ENCODE measurements around the gene DPY19L2.
"Not testable (repeated sequence)": the region's sequence is repeated elsewhere in the genome, so short reads cannot be mapped to it uniquely, and the experiment has no call there.

Gene DPY19L2

DNA sequence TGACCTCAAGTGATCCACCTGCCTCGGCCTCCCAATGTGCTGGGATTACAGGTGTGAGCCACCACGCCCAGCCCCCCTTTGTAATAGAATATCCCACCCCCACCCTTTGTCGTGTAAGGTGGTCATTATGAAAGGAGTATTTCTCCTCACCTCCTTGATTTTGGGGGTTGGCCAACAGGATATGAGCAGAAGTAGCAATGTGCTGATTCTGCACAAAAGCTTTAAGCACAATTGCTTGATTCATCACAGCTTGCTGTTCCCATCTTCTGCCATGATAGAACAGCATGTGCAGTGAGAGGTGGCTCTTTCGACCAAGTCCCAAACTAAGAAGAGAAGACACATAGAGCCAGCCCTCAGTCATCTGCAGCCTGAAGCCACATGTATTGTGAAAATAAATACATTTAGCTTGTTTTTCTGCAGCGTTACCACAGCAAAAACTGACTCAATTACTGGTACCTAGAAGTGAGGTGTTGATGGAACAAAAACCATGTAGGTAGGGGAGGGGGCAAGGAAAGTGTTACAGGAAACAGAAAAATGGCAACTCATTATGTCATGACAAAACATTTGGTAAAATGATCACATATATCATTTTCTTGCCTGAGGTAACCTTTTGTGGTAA, 122.9 kb downstream of the DPY19L2 start:
- not testable (repeated sequence) for H3K27ac ChIP-seq (replicated peaks); H3K4me3 ChIP-seq (replicated peaks; ENCODE audit: insufficient read depth, low read length); H3K27me3 ChIP-seq (ENCODE audit: insufficient read depth, poor library complexity, severe bottlenecking); DNase-seq (ENCODE audit: low read depth in 1 of 2, low spot score in 1 of 2)

GRCh38 chr12:63538656-63539055, 129.6 kb downstream of the DPY19L2 start:
- H3K4me3 ChIP-seq (replicated peaks; ENCODE audit: insufficient read depth, low read length); H3K27me3 ChIP-seq (ENCODE audit: insufficient read depth, poor library complexity, severe bottlenecking); H3K27ac ChIP-seq (replicated peaks); DNase-seq (ENCODE audit: low read depth in 1 of 2, low spot score in 1 of 2): not testable (repeated sequence)

DNA sequence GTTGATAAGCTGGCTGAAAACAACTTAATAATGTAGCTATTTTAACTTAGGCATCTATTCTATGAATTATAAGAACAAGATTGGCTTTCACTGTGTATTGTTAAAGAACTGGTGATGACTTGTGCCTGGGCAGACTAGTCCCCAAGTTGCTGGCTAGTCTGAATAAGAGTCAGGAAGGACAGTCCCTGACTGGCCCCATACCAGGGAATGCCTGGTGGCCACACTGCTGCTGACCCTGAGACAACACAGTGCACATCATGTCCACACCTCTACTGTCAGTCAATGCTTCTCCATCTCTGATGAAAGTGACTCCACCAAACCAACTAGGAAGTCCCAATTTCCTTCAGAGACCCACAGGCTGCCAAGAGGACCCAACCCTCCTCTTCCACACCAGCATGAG, 130.5 kb downstream of the DPY19L2 start:
- H3K4me3 ChIP-seq (replicated peaks; ENCODE audit: insufficient read depth, low read length); H3K27me3 ChIP-seq (ENCODE audit: insufficient read depth, poor library complexity, severe bottlenecking); DNase-seq (ENCODE audit: low read depth in 1 of 2, low spot score in 1 of 2); H3K27ac ChIP-seq (replicated peaks): not testable (repeated sequence)

- H3K27me3 ChIP-seq (ENCODE audit: insufficient read depth, poor library complexity, severe bottlenecking); H3K4me3 ChIP-seq (replicated peaks; ENCODE audit: insufficient read depth, low read length); H3K27ac ChIP-seq (replicated peaks); DNase-seq (ENCODE audit: low read depth in 1 of 2, low spot score in 1 of 2): not testable (repeated sequence)
Observed at GRCh38 chr12:63529641-63530040, 138.7 kb downstream of the DPY19L2 start.

- Histone ChIP-seq H3K27me3 (ENCODE audit: insufficient read depth, poor library complexity, severe bottlenecking) (no peaks in the 10 kb centered on the region), H3K27ac (replicated peaks) (no peak overlapping the region), H3K4me3 (replicated peaks; ENCODE audit: insufficient read depth, low read length) (no peak overlapping the region)
- TF ChIP-seq POLR2AphosphoS5 (IDR thresholded peaks at IDR 0.05; ENCODE audit: low read depth) (no peak), SPI1 (IDR thresholded peaks at IDR 0.05; ENCODE audit: borderline replicate concordance, low read depth) (no peak), REST (IDR thresholded peaks at IDR 0.05; ENCODE audit: insufficient replicate concordance, low read depth) (no peak), GABPA (IDR thresholded peaks at IDR 0.05; ENCODE audit: low read depth) (no peak)
- TF ChIP-seq, protein P1, sequence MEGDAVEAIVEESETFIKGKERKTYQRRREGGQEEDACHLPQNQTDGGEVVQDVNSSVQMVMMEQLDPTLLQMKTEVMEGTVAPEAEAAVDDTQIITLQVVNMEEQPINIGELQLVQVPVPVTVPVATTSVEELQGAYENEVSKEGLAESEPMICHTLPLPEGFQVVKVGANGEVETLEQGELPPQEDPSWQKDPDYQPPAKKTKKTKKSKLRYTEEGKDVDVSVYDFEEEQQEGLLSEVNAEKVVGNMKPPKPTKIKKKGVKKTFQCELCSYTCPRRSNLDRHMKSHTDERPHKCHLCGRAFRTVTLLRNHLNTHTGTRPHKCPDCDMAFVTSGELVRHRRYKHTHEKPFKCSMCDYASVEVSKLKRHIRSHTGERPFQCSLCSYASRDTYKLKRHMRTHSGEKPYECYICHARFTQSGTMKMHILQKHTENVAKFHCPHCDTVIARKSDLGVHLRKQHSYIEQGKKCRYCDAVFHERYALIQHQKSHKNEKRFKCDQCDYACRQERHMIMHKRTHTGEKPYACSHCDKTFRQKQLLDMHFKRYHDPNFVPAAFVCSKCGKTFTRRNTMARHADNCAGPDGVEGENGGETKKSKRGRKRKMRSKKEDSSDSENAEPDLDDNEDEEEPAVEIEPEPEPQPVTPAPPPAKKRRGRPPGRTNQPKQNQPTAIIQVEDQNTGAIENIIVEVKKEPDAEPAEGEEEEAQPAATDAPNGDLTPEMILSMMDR (IDR thresholded peaks at IDR 0.05; ENCODE audit: insufficient read depth, low read length): no peak
- DNase-seq (ENCODE audit: low read depth in 1 of 2, low spot score in 1 of 2): no peak
Observed at GRCh38 chr12:63525831-63526230, 142.5 kb downstream of the DPY19L2 start.

GRCh38 chr12:63521706-63522105, 146.6 kb downstream of the DPY19L2 start:
- H3K27ac ChIP-seq (replicated peaks): no peak overlapping the region
- H3K4me3 ChIP-seq (replicated peaks; ENCODE audit: insufficient read depth, low read length): no peak overlapping the region
- H3K27me3 ChIP-seq (ENCODE audit: insufficient read depth, poor library complexity, severe bottlenecking): no peaks in the 10 kb centered on the region
- TF ChIP-seq, protein P1 (IDR thresholded peaks at IDR 0.05; ENCODE audit: insufficient read depth, low read length): no peak
- TF ChIP-seq POLR2AphosphoS5 (IDR thresholded peaks at IDR 0.05; ENCODE audit: low read depth): no peak
- no peak for TF ChIP-seq SPI1 (IDR thresholded peaks at IDR 0.05; ENCODE audit: borderline replicate concordance, low read depth)
- TF ChIP-seq GABPA (IDR thresholded peaks at IDR 0.05; ENCODE audit: low read depth): no peak
- no peak for TF ChIP-seq REST (IDR thresholded peaks at IDR 0.05; ENCODE audit: insufficient replicate concordance, low read depth)
- DNase-seq (ENCODE audit: low read depth in 1 of 2, low spot score in 1 of 2): no peak

All from HL-60 (cell line).